OCI-LY1 (cell line): ENCODE measurements around the gene P2RY2.

Source experiments
- H2AFZ ChIP-seq: fragments of 200-600 bp; sonication (generic), shearing (Covaris generic); 2 replicates; pipeline ENCODE4 v1.6.0; 2014; ENCODE audit warnings: antibody characterized with exemption, mild to moderate bottlenecking, low read length
- H3F3A ChIP-seq: fragments of 200-600 bp; sonication (generic), shearing (Covaris generic); 2 replicates; pipeline ENCODE4 v1.6.0; 2014; ENCODE audit warnings: mild to moderate bottlenecking, antibody characterized with exemption, low read length, moderate library complexity; ENCODE audit not compliant: insufficient read depth
- H3K27ac ChIP-seq: fragments of 200-600 bp; sonication (generic); 2 replicates; pipeline ENCODE4 v1.5.1; 2014; ENCODE audit warnings: low read length, mixed run types, mild to moderate bottlenecking, low read depth; ENCODE audit not compliant: poor library complexity, severe bottlenecking
- H3K27me3 ChIP-seq: fragments of 200-600 bp; sonication (generic); 2 replicates; pipeline ENCODE4 v1.6.0; 2014; ENCODE audit warnings: antibody characterized with exemption, mild to moderate bottlenecking, low read length, moderate library complexity; ENCODE audit not compliant: insufficient read depth
- H3K36me3 ChIP-seq: fragments of 200-600 bp; sonication (generic); 2 replicates; pipeline ENCODE4 v1.6.1; 2014; ENCODE audit warnings: mild to moderate bottlenecking, antibody characterized with exemption, low read length, moderate library complexity, mixed read lengths; ENCODE audit not compliant: insufficient read depth
- H3K4me1 ChIP-seq: fragments of 200-600 bp; sonication (generic); 2 replicates; pipeline ENCODE4 v1.5.1; 2014; ENCODE audit warnings: mild to moderate bottlenecking, low read length, moderate library complexity; ENCODE audit not compliant: insufficient read depth, severe bottlenecking
- H3K4me2 ChIP-seq: fragments of 200-600 bp; sonication (generic), shearing (Covaris generic); 2 replicates; pipeline ENCODE4 v1.6.1; 2014; ENCODE audit warnings: low read length
- H3K4me3 ChIP-seq: fragments of 200-600 bp; sonication (generic); 2 replicates; pipeline ENCODE4 v1.5.1; 2014; ENCODE audit warnings: low read length, low read depth, mild to moderate bottlenecking, mixed read lengths; ENCODE audit not compliant: poor library complexity, severe bottlenecking
- H3K79me2 ChIP-seq: fragments of 200-600 bp; shearing (Covaris generic); 2 replicates; pipeline ENCODE4 v1.6.1; 2016; ENCODE audit warnings: mixed run types, low read length, mixed read lengths; ENCODE audit not compliant: insufficient read depth
- H3K9ac ChIP-seq: fragments of 200-600 bp; sonication (generic), shearing (Covaris generic); 2 replicates; pipeline ENCODE4 v1.6.1; 2014; ENCODE audit warnings: mild to moderate bottlenecking, low read length, mixed read lengths
- H3K9me2 ChIP-seq: fragments of 200-600 bp; sonication (generic), shearing (Covaris generic); 2 replicates; pipeline ENCODE4 v1.6.1; 2014; ENCODE audit warnings: low read depth, mild to moderate bottlenecking, low read length, mixed read lengths
- H3K9me3 ChIP-seq: fragments of 200-600 bp; shearing (Covaris generic); 2 replicates; pipeline ENCODE4 v1.6.1; 2014; ENCODE audit warnings: low read length, mixed read lengths
- H4K20me1 ChIP-seq: fragments of 200-600 bp; sonication (generic), shearing (Covaris generic); 2 replicates; pipeline ENCODE4 v1.6.0; 2016; ENCODE audit warnings: mild to moderate bottlenecking, low read length; ENCODE audit not compliant: insufficient read depth
- EZH2 ChIP-seq: fragments of 200-600 bp; sonication (generic), shearing (Covaris generic); IDR thresholded peaks from 2 replicates; pipeline ENCODE4 v1.8.0; 2017; ENCODE audit warnings: borderline replicate concordance, mixed run types, mild to moderate bottlenecking, antibody characterized with exemption, low read length, moderate library complexity, mixed read lengths
- TF ChIP-seq, protein P1 (sequence below): fragments of 200-600 bp; sonication (generic), shearing (Covaris generic); IDR thresholded peaks from 2 replicates; pipeline ENCODE4 v1.5.1; 2017; ENCODE audit warnings: mild to moderate bottlenecking, antibody characterized with exemption, low read length, moderate library complexity, mixed read lengths

The P2RY2 gene

GRCh38 chr11:73249304-73249703, 31.2 kb downstream of the P2RY2 start:
- Histone ChIP-seq H3K9me2 (no peaks in the 10 kb centered on the region), H3K36me3 (no peaks in the 10 kb centered on the region), H3K4me3 (no peak overlapping the region), H4K20me1 (no peaks in the 10 kb centered on the region), H3K9me3 (no peaks in the 10 kb centered on the region), H2AFZ (no peak overlapping the region), H3K4me1 (no peaks in the 10 kb centered on the region), H3F3A (no peaks in the 10 kb centered on the region), H3K9ac (no peak overlapping the region), H3K4me2 (no peak overlapping the region), H3K79me2 (no peaks in the 10 kb centered on the region), H3K27ac (no peak overlapping the region), H3K27me3 (no peaks in the 10 kb centered on the region)
- TF ChIP-seq, protein P1, sequence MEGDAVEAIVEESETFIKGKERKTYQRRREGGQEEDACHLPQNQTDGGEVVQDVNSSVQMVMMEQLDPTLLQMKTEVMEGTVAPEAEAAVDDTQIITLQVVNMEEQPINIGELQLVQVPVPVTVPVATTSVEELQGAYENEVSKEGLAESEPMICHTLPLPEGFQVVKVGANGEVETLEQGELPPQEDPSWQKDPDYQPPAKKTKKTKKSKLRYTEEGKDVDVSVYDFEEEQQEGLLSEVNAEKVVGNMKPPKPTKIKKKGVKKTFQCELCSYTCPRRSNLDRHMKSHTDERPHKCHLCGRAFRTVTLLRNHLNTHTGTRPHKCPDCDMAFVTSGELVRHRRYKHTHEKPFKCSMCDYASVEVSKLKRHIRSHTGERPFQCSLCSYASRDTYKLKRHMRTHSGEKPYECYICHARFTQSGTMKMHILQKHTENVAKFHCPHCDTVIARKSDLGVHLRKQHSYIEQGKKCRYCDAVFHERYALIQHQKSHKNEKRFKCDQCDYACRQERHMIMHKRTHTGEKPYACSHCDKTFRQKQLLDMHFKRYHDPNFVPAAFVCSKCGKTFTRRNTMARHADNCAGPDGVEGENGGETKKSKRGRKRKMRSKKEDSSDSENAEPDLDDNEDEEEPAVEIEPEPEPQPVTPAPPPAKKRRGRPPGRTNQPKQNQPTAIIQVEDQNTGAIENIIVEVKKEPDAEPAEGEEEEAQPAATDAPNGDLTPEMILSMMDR: no peak
- no peak for TF ChIP-seq EZH2

DNA sequence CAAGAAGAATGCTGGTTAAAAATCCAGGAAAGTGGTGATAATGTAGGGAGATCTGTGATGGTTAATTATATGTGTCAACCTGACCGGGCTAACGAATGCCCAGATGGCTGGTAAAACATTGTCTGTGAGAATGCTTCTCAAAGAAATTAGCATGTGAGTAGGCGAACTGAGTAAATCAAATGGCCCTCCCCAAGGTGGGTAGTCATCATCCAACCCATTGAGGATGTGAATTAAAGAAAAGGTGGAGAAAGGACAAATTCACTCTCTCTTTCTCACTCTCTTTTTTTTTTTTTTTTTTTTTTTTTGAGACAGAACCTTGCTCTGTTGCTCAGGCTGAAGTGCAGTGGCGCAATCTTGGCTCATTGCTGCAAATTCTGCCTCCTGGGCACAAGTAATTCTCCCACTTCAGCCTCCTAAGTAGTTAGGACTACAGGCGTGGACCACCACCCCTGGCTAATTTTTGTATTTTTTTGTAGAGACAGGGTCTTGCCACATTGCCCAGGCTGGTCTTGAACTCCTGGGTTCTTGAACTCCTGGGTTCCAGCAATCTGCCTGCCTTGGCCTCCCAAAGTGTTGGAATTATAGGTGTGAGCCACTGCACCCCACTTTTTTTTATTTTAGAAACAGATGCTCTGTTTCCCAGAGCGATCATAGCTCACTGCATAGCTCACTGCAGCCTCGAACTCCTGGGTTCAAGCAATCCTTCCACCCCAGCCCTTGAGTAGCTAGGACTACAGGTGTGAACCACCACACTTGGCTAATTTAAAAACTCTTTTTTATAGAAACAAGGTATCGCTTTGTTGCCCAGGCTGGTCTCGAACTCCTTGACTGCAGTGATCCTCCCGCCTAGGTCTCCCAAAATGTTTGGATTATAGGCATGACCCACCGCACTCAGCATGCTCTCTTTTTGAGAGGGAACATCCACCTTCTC, 32.0 kb downstream of the P2RY2 start:
- no peak for TF ChIP-seq EZH2
- TF ChIP-seq, protein P1: no peak
- no peak overlapping the region for H2AFZ ChIP-seq
- no peak overlapping the region for H3K4me2 ChIP-seq

GRCh38 chr11:73252577-73253191, 34.6 kb downstream of the P2RY2 start:
- no peaks in the 10 kb centered on the region for H3K79me2 ChIP-seq
- H3K4me1 ChIP-seq: no peaks in the 10 kb centered on the region
- H3F3A ChIP-seq: no peaks in the 10 kb centered on the region
- TF ChIP-seq EZH2: no peak
- TF ChIP-seq, protein P1: no peak
- H3K4me3 ChIP-seq: no peak overlapping the region
- no peak overlapping the region for H2AFZ ChIP-seq
- no peaks in the 10 kb centered on the region for H3K9me3 ChIP-seq
- no peaks in the 10 kb centered on the region for H3K27me3 ChIP-seq
- H3K27ac ChIP-seq: no peak overlapping the region
- H3K9ac ChIP-seq: no peak overlapping the region
- H3K36me3 ChIP-seq: no peaks in the 10 kb centered on the region
- no peaks in the 10 kb centered on the region for H4K20me1 ChIP-seq
- H3K9me2 ChIP-seq: no peaks in the 10 kb centered on the region
- no peak overlapping the region for H3K4me2 ChIP-seq

More for the DNA sequence above, 32.0 kb downstream of the P2RY2 start:
- Histone ChIP-seq H3K9me2 (no peaks in the 10 kb centered on the region), H3K36me3 (no peaks in the 10 kb centered on the region), H3K79me2 (no peaks in the 10 kb centered on the region), H3K9ac (no peak overlapping the region), H3K27ac (no peak overlapping the region), H3K4me1 (no peaks in the 10 kb centered on the region), H4K20me1 (no peaks in the 10 kb centered on the region), H3F3A (no peaks in the 10 kb centered on the region), H3K4me3 (no peak overlapping the region), H3K27me3 (no peaks in the 10 kb centered on the region), H3K9me3 (no peaks in the 10 kb centered on the region)
